GM08714 (cell line): ENCODE results near the gene OGFOD3.

Source experiments
- H3K4me3 ChIP-seq: fragments of 200-500 bp; sonication (Bioruptor generic); 2 replicates; pipeline ENCODE4 v1.5.1; 2014; ENCODE audit warnings: mild to moderate bottlenecking, low read length, inconsistent platforms
- ZNF274 ChIP-seq: IDR thresholded peaks from 2 replicates; pipeline ENCODE4 v1.6.1; 2012; ENCODE audit warnings: mild to moderate bottlenecking, low read depth, low read length

The OGFOD3 gene

GRCh38 chr17:82392941-82393340 is 25.4 kb downstream of the OGFOD3 start:
- H3K4me3 ChIP-seq = no peak overlapping the region
- TF ChIP-seq ZNF274 = no peak

GRCh38 chr17:82392209-82392920 is 26.0 kb downstream of the OGFOD3 start:
- TF ChIP-seq ZNF274 = no peak
- H3K4me3 ChIP-seq = no peak overlapping the region

- H3K4me3 ChIP-seq = no peak overlapping the region
- no peak for TF ChIP-seq ZNF274
These were observed 26.8 kb downstream of the OGFOD3 start for GRCh38 chr17:82391496-82392066.

- TF ChIP-seq ZNF274 = no peak
- no peak overlapping the region for H3K4me3 ChIP-seq
These were observed 27.4 kb downstream of the OGFOD3 start for GRCh38 chr17:82390860-82391435.

- TF ChIP-seq ZNF274 = no peak
- no peak overlapping the region for H3K4me3 ChIP-seq
These were observed 28.1 kb downstream of the OGFOD3 start for GRCh38 chr17:82390015-82390859.

GRCh38 chr17:82389379-82389778 is 29.0 kb downstream of the OGFOD3 start:
- no peak overlapping the region for H3K4me3 ChIP-seq
- no peak for TF ChIP-seq ZNF274

GRCh38 chr17:82388922-82389283 is 29.5 kb downstream of the OGFOD3 start:
- no peak overlapping the region for H3K4me3 ChIP-seq
- no peak for TF ChIP-seq ZNF274

GRCh38 chr17:82388223-82388921 is 30.0 kb downstream of the OGFOD3 start:
- no peak overlapping the region for H3K4me3 ChIP-seq

GRCh38 chr17:82387705-82388106 is 30.7 kb downstream of the OGFOD3 start:
- no peak for TF ChIP-seq ZNF274
- H3K4me3 ChIP-seq = no peak overlapping the region

More at GRCh38 chr17:82388223-82388921, 30.0 kb downstream of the OGFOD3 start:
- no peak for TF ChIP-seq ZNF274

- no peak overlapping the region for H3K4me3 ChIP-seq
- TF ChIP-seq ZNF274 = no peak
These were observed 31.3 kb downstream of the OGFOD3 start for GRCh38 chr17:82386881-82387704.

GRCh38 chr17:82386255-82386831 is 32.0 kb downstream of the OGFOD3 start:
- H3K4me3 ChIP-seq = no peak overlapping the region
- TF ChIP-seq ZNF274 = no peak

- no peak for TF ChIP-seq ZNF274
- no peak overlapping the region for H3K4me3 ChIP-seq
These were observed 32.7 kb downstream of the OGFOD3 start for GRCh38 chr17:82385559-82386254.
